PC-9 (cell line): ENCODE measurements around the gene MRM1. TPM values are rescaled to one million over a fixed set of nuclear protein-coding genes. Genes with fewer than 3 reads are reported as not detected.
A peak's percentile ranks its signal among the peaks of the same experiment; 100 is the strongest.

ENCODE experiments used
- BruUV-seq: library from RNA; stranded (reverse); fragments of 400-500 nt; replicated peaks from 2 replicates; lab custom pipeline; 2021; lab: Mats Ljungman, UMichigan
- CTCF ChIA-PET: fragments of 300-600 bp; sonication (Branson Sonifier 250); formaldehyde crosslinking; loops from one replicate; lab custom pipeline; 2022; ENCODE audit warnings: antibody characterized with exemption; lab: Charles Lee
- POLR2A ChIA-PET: fragments of 300-600 bp; sonication (Branson Sonifier 250); formaldehyde crosslinking; loops from one replicate; lab custom pipeline; 2022; ENCODE audit warnings: antibody characterized with exemption; ENCODE audit not compliant: unreplicated experiment; lab: Charles Lee
- DNase-seq, 2 experiments: peaks; one replicate each; pipeline versions ENCODE4 v3.0.0 to v3.0.0-alpha.2; 2015 to 2022; ENCODE audit warnings: mixed read lengths in 1 of 2
- H2AFZ ChIP-seq: fragments of 200-600 bp; sonication (generic); 2 replicates; pipeline ENCODE4 v1.8.1; 2017; ENCODE audit warnings: antibody characterized with exemption
- H3F3A ChIP-seq: fragments of 200-600 bp; sonication (generic); 2 replicates; pipeline ENCODE4 v1.8.1; 2017; ENCODE audit warnings: antibody characterized with exemption, mild to moderate bottlenecking, low read depth; ENCODE audit not compliant: insufficient read depth
- H3K27ac ChIP-seq: fragments of 200-600 bp; sonication (generic); 2 replicates; pipeline ENCODE4 v1.6.1; 2016; ENCODE audit warnings: mixed run types
- H3K27me3 ChIP-seq: fragments of 200-600 bp; sonication (generic); 2 replicates; pipeline ENCODE4 v1.6.1; 2016; ENCODE audit warnings: low read depth, mixed run types; ENCODE audit not compliant: insufficient read depth
- H3K36me3 ChIP-seq: fragments of 200-600 bp; sonication (generic); 2 replicates; pipeline ENCODE4 v1.6.1; 2016; ENCODE audit warnings: low read depth, mixed run types
- H3K4me1 ChIP-seq: fragments of 200-600 bp; sonication (generic); replicated peaks from 2 replicates; pipeline ENCODE4 v1.6.1; 2016; ENCODE audit warnings: mixed run types; ENCODE audit not compliant: insufficient read depth
- H3K4me2 ChIP-seq: fragments of 200-600 bp; sonication (generic); 2 replicates; pipeline ENCODE4 v1.6.1; 2017; ENCODE audit warnings: mixed run types
- H3K4me3 ChIP-seq: fragments of 200-600 bp; sonication (generic); 2 replicates; pipeline ENCODE4 v1.6.1; 2016; ENCODE audit warnings: mixed run types
- H3K79me2 ChIP-seq: fragments of 200-600 bp; sonication (generic); 2 replicates; pipeline ENCODE4 v1.6.1; 2017; ENCODE audit warnings: low read depth, mixed run types
- H3K9me2 ChIP-seq: fragments of 200-600 bp; sonication (generic); 2 replicates; pipeline ENCODE4 v1.8.1; 2017; ENCODE audit warnings: mild to moderate bottlenecking; ENCODE audit not compliant: insufficient read depth
- H3K9me3 ChIP-seq: fragments of 200-600 bp; sonication (generic); 2 replicates; pipeline ENCODE4 v1.8.1; 2016; ENCODE audit warnings: low read depth; ENCODE audit not compliant: insufficient read depth
- H4K20me1 ChIP-seq: fragments of 200-600 bp; sonication (generic); 2 replicates; pipeline ENCODE4 v1.8.1; 2017; ENCODE audit not compliant: insufficient read depth
- CTCF ChIP-seq: fragments of 200-600 bp; sonication (generic); conservative IDR thresholded peaks from 2 replicates; pipeline ENCODE4 v1.6.1; 2017; ENCODE audit warnings: mixed run types, antibody characterized with exemption, mild to moderate bottlenecking, moderate library complexity
- EZH2 ChIP-seq: fragments of 200-600 bp; sonication (generic); IDR thresholded peaks from 2 replicates; pipeline ENCODE4 v1.8.0; 2017; ENCODE audit warnings: antibody characterized with exemption, low read depth
- intact Hi-C: fragments of 100-400 bp; cut with micrococcal nuclease; formaldehyde crosslinking; loops from one replicate; pipeline ENCODE4 v1.10.0; 2022; ENCODE audit not compliant: unreplicated experiment
- total RNA-seq: library from RNA; stranded (reverse); gene quantifications from 2 replicates; pipeline ENCODE4 v1.2.3, GENCODE V29; 2021

Gene MRM1
- total RNA-seq, 1 experiment from 2014 or later, result 9.6 TPM

DNA sequence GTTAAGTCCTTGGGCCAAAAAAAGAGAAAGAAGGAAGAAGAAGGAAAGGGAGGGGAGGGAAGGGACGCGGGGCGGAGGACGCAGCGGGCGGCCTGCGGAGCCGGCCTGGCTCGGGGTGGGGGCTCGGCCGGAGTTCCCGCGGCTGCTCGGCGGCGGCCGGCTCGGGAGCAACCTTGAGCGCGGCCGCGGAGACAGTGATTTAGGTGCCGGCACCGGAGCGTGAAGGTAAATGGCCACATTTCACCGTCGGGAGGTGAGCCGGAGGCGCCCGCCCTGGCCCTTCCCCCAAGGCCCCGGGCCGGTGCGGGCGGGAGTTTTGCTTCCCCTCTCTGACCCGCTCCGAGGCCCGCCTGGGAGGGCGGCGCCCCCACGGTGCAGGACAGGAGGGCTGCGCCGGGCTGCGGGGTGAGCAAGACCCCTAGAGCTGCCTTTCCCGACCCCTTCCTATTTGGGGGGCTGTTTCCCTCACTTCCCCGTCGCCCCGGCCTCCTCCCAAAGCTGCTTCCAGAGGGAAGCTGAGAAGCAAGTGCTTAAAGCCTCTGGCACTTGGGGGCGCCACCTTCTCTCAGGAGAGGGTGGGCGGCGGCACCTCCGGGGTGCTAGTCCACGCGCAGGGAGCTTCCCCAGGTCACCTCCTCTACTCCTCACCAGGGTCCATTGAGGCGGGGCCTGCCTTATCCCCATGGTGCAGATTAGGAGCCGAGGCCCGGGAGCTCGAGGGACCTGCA is 56.5 kb downstream of the MRM1 start:
- Histone ChIP-seq H3K27me3 (no peaks in the 10 kb centered on the region), H3K4me1 (0 out of 2 replicates have a peak, but pooled peaks cover 3% of the 10 kb centered on the region), H3F3A (no peaks in the 10 kb centered on the region), H2AFZ (no peak overlapping the region), H3K27ac (no peak overlapping the region), H4K20me1 (no peaks in the 10 kb centered on the region), H3K9me2 (no peaks in the 10 kb centered on the region), H3K4me3 (no peak overlapping the region), H3K36me3 (no peaks in the 10 kb centered on the region), H3K9me3 (no peaks in the 10 kb centered on the region), H3K79me2 (no peaks in the 10 kb centered on the region), H3K4me2 (no peak overlapping the region)
- intact Hi-C loops, result no loop called here
- peak in 1 of 2 experiments; percentile 22 for DNase-seq
- no TSS peak for BruUV-seq
- ChIA-PET POLR2A (no interaction called here), CTCF (interaction anchor here (0.6 kb wide), 1 partner anchor 54 kb away, joined by 3 read pairs; no protein-coding TSS in a partner anchor)
- no peak for TF ChIP-seq CTCF
- no peak for TF ChIP-seq EZH2

Other genes starting within 250 kb of the MRM1 start
- gene TBC1D3H, start 213.1 kb upstream of the MRM1 start, total RNA-seq, result not detected in 2 replicates
- gene ZNHIT3, start 114.9 kb upstream of the MRM1 start, total RNA-seq, result 32.1 and 35.5 TPM in 2 replicates
- gene MYO19, start 66.7 kb upstream of the MRM1 start, total RNA-seq, result 110 and 115 TPM in 2 replicates
- gene PIGW, start 66.6 kb upstream of the MRM1 start, total RNA-seq, result 6.3 and 8.0 TPM in 2 replicates
- gene GGNBP2, start 56.7 kb upstream of the MRM1 start, total RNA-seq, result 51.4 and 59.6 TPM in 2 replicates
- gene DHRS11, start 9.7 kb upstream of the MRM1 start, total RNA-seq, result 18.0 and 24.2 TPM in 2 replicates